Stimulated activated CD8-positive, alpha-beta memory T cell treated with anti-CD3 and anti-CD28 coated beads, Interleukin-15, amount 100 ng/mL, for 24 hours (primary cell): ENCODE results near the gene CEMP1.
"Not testable (repeated sequence)": the region's sequence is repeated elsewhere in the genome, so short reads cannot be mapped to it uniquely, and the experiment has no call there.

Experiments
- DNase-seq: peaks from one replicate; pipeline ENCODE4 v3.0.0-alpha.2; 2020; ENCODE audit warnings: low read depth

Gene CEMP1, protein sequence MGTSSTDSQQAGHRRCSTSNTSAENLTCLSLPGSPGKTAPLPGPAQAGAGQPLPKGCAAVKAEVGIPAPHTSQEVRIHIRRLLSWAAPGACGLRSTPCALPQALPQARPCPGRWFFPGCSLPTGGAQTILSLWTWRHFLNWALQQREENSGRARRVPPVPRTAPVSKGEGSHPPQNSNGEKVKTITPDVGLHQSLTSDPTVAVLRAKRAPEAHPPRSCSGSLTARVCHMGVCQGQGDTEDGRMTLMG

DNA sequence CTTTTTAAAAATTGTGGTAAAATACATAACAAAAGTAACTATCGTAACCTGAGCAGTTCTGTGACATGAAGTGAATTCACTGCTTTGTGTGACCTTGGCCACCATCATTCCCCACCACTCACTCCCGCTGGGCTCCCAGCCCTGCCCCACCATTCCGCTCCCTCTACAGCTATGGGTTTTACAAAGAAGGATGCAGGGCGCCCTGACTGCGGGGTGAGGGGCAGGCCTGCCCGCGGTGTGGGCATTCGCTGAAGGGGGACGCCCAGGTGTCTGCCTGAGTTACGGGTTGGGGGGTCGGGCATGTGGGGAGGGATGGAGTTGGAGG lies at the start of gene CEMP1:
TSS of gene CEMP1 (minus strand) at position 38 of the 325 bp plus-strand sequence. CDS start 335 bp downstream, outside the sequence.
- DNase-seq: no peak

DNA sequence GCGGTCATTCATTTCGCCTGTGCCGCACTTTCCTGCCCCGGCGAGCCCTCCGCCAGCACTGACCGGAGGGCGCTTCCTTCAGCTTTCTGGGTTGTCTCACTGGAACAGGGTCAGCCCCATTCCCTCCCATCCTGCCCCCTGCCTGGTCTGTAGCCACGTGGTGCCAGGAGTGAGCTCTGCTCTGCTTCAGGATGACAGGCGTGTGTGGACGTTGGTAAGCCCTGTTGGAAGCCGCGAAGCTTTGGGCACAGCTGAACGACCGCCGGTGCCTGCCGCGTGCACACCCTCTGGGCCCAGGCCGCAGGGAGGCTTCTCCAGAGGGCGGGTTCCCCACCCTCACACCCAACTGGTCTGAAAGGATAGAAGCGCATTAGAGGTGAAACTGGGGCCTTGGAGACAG lies 49.6 kb upstream of the CEMP1 start:
- DNase-seq: not testable (repeated sequence)

DNA sequence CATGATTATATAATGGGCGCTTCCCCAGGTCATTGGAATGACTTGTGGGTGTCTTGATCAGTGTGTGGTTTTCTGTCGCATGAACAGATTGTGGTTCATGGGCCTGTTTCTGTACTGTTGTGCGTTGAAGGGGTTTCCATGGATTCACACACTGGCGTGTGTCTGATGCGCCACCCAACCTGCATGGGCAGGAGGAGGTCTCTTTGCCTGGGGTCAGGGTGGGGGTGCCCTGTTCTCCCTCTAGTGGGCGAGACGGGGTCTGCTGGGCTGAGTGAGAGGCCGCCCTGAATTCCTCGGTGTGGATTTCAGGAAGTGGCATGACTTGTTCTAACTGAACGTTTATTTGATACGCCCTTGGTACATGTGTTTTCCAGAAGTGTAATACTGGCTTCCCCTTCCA lies 48.9 kb upstream of the CEMP1 start:
- not testable (repeated sequence) for DNase-seq

DNA sequence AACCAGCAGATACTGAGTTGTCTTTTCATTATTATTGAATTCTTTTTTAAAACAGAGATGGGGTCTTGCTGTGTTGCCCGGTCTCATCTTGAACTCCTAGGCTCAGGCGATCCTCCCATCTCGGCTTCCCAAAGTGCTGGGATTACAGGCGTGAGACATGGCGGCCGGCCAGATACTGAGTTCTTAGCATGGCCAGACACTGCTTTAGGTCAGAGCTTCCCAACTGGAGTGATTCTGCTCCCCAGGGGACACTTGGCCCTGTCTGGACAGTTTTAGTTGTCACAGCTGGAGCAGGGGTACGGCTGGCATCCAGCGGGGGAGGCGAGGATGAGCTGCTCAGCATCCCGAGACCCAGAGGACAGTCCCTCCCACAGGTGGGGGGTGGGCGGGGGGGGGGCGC lies 47.7 kb upstream of the CEMP1 start:
- DNase-seq: not testable (repeated sequence)

DNA sequence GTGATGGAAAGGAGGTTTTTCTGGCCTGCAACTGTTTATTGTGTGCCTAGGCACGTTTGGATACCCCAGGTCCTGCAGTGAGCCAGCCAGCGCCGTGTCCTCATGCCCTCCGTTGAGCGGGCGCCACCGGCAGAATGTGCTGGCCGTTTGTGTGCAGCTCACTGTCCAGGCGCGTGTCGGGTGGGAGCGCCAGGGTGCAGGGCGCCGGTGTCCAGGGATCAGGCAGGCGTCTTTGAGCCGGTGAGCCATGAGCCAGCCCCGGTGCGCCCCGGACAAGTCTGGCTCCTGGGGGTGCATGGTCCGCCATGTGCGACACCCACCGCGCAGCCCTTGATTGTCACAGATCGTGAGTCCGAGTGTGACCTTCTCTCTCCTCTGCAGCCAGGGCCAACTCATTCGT lies 45.8 kb upstream of the CEMP1 start:
- DNase-seq: not testable (repeated sequence)

DNA sequence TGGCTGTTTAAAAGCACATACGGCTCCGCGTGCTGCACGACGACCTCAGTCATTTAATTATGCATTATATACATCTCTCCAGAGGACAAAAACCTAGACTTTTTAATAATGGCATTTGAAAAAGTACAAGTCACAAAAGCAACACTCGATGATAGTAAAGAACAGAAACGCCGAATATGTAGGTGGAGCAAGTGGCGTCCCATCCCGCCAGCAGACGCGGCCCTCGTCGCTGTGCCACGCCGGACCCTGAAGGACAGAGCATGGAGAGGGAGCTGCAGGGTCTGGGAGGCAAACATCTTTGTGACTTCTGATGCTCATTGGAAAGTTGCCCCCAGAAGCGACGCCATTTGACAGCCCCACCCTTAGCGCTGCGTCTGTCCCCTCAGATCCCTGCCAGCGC lies 44.6 kb upstream of the CEMP1 start:
- not testable (repeated sequence) for DNase-seq

DNA sequence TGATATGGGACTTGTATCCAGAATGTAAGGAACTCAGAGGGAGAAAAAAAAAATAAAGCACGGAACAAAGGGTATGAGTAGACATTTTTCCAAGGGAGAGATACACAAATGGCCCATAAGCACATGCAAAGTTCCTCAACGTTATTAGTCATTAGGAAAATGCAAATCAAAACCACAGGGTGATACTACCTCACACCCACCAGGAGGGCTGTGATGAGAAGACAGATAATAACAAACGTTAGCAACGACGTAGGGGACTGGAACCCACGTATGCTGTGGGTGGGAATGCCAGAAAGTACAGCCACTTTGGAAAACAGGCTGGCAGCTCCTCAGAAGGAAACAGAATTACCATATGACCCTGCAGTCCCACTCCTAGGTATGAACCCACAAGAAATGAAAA lies 41.5 kb upstream of the CEMP1 start:
- not testable (repeated sequence) for DNase-seq

DNA sequence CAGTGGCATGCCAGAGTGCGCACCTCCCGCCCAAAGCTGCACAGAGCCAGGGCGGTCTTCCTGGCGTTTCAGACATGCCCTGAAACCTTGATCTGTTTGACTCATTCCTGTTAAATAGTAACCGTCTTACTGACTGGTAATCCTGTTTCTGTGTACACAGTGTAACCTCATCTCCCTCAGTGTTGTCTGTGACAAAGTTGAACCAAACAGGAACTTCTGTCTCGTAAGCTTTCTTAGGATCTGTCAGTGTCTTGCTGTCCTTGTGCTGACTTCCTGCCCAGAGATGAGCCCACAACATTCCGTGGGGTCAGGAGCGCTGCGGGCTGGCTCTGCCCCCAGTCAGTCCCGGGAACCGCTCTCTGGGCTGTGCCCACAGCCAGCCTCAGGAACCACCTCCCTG lies 37.4 kb upstream of the CEMP1 start:
- not testable (repeated sequence) for DNase-seq

DNA sequence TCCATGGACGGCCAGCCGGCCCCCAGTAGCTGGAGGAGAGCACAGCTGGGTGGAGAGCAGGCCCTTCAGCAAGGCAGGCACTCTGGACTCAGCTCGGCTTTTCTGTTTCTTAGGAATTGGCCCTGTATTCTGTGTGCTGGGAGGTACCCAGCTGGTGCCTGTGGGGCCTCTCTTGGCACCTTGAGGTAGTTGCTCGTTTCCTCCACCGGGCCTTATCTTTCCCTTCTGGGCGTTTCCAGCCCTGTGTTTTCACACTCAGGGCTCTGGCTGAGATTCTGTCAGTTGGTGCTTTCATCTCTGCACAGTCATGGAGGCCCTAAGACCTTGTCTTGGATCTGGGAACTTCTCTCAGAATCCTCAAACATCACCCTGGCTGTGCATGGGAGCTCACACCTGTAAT lies 36.3 kb upstream of the CEMP1 start:
- DNase-seq: not testable (repeated sequence)

DNA sequence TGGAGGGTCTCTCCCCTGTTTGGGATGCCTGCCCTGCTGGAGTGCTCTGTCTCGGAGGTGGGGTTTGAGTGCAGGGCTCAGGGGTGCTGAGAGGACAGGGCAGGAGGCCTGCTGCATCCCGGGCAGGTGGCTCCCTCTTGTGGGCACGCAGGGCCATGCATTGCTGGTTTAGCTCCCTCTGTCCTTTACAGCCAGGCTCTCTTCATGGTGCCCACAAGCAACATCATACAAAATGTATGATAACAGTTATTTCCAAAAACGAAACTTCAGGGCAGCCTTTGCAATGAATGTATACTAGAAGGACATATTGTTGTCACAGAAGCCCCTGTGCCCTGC lies 29.6 kb upstream of the CEMP1 start:
- not testable (repeated sequence) for DNase-seq

DNA sequence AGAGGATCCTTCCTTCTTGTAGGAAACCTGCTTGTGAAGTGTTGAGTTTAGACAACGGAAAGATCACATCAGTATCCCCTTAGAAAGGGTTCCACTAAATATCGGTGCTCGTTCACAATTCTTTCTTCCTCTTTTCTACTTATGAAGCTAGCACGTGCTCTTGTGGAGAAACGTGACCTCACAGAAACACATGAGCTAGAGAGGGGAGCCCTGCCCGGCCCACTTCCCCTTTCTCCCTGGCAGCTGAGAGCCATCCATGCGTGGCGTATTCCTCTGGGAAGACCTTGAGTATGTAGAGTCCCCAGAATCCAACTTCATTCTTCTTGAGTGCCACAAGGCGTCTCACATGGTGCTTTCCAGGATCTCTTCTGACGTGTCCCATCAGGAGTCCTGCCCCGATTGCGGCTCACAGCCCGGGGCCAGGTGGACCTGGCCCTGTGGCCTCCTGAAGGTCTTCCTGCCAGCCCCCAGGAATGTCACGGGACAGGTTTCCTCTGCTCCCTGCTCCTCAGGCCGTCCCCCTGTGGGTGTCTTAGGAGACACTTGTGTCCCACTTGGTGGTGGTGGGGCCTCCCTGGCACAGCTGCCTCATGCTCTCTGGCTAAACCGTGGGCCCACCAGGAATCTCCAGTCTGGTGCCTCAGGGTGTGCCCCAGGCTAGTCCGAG lies 29.1 kb upstream of the CEMP1 start:
- not testable (repeated sequence) for DNase-seq

DNA sequence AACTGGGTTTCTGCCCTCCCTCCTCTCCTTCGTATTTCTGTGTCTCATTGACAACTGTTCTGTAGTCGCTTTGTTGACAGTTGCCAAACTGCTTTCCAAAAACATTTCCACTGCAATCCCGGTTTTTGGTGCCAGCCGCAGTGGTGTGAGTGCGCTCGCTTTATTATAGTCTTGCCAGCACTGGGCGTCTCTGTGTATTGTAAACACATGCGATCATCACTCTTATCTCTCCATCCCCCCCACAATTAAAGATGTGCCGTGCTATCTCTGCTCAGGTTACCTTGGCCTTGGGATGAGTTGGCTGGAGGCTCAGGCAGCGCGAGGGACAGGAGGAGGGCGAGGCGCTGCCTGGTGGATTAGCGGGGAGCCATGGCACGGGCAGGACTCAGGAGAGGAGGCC lies 25.9 kb upstream of the CEMP1 start:
- DNase-seq: not testable (repeated sequence)

DNA sequence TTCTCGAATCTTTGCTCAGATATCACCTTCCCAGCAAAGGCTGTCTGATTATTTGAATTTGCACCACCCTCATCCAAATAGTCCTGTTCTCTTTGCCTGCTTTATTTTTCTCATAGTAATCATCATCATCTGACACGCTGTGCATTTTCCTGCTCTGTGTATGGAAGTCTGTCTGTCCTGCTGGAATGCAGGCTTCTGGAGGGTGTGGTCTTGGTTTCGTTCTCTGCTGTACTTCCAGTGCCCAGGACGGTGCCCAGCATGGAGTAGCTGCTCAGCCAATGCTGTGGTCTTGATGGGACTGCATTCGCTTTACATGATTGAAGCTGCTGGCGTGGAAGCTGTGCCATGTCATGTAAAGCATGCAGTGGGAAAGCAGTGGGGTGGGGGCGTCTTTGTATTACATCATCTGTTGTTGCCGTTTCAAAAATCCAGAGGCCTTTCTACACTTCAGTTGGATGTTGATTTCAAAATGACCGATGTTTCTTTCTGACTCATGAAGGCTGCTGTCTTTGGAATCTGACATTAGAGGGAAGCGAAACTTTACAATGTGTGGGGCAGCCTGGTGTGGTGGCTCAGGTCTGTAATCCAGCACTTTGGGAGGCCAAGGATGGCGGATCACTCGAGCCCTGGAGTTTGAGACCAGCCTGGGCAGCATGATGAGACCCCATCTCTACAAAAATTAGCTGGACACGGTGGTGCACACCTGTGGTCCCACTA lies 23.7 kb upstream of the CEMP1 start:
- DNase-seq: not testable (repeated sequence)

DNA sequence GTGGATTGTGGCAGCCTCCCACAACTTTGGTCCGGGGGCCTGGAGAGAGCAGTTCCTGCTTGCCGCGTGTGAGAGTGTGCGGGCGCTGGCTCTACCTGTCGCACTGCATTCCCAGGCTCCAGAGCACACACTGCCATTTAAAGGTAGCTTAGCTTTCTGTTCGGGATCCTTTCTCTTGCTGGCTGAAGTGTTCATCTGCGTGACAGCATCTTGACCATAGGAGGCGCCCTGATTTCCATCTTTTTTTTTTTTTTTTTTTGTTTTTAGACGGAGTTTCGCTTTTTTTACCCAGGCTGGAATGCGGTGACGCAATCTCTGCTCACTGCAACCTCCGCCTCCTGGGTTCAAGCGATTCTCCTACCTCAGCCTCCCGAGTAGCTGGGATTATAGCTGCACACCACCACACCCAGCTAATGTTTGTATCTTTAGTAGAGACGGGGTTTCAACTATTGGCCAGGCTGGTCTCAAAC lies 20.2 kb upstream of the CEMP1 start:
- DNase-seq: not testable (repeated sequence)

DNA sequence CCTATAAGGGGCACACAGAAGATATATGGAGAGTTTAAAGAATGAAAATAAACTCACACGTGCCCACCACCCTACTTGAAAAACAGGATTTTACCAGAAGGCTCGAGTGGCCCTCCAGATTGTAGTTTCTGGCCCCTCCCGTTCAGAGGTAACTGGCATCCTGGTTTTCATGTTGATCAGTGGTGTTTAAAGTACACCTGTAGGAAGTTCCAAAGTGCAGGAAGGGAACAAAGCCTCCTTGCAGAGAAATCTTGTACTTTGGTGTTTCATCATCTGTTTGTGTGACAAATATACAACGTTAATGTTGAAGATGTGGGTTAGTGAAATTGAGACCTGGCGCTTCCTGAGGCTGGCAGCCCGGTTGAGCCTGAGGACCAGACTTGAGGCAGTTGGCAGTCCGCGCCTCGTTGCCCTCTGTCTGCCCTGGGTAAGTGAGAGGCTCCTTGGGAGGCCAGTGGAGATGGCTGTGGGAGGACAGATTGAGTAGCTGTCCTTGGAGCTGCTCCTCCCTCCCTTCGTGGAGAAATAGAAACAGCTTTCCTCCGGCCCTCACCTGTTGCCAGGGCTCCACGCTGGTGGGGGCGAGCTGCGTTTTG lies 19.2 kb upstream of the CEMP1 start:
- not testable (repeated sequence) for DNase-seq

DNA sequence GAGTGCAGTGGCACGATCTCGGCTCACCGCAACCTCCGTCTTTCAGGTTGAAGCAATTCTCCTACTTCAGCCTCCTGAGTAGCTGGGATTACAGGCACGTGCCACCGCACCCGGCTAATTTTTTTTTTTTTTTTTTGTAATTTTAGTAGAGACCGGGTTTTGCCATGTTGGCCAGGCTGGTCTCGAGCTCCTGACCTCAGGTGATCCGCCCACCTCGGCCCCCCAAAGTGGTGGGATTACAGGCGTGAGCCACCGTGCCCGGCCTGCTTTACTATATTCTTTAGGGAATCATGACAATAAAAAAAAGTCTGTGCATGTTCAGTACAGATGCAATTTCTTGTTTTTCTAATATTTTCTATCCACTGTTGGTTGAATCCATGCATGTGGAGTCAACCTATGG lies 12.6 kb upstream of the CEMP1 start:
- not testable (repeated sequence) for DNase-seq

DNA sequence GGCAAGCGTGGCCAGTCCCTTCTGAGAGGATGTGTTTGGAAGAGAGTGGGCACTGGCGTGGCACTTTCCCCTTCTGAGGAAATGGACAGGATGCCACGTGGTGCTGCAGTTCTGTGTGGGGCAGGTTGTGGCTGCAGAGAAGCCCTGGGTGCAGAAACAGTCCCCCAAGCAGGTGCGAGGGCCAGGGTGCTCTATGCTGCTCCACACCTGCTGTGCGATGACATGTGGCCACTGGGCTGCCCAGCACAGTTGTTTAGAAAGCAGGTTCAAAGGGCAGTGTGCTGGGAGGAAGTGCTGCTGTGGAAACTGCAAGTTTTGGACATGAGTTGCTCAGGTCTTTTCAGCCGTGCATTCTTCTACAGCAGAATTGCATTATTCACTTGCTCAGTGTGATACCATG lies 10.2 kb upstream of the CEMP1 start:
- not testable (repeated sequence) for DNase-seq

DNA sequence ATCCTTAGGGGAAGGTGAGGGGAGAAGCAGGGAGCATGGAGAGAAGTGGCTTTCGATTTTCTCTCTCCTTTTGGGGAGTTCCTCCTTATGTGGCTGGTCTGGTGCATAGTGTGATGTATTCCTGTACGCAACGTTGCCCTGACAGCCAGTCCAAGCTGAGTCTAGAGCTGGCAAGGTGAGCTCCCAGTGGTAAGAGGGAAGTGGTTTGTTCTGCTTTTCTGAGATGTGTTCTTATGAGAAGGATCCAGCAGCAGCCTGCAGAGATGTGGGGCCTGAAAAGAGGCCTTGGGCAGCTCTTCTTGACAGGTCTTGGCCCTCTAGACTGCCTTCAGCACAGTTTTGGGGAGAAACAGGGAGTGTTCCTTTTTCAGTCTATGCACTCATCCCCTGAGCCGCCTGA lies 9.7 kb upstream of the CEMP1 start:
- not testable (repeated sequence) for DNase-seq

DNA sequence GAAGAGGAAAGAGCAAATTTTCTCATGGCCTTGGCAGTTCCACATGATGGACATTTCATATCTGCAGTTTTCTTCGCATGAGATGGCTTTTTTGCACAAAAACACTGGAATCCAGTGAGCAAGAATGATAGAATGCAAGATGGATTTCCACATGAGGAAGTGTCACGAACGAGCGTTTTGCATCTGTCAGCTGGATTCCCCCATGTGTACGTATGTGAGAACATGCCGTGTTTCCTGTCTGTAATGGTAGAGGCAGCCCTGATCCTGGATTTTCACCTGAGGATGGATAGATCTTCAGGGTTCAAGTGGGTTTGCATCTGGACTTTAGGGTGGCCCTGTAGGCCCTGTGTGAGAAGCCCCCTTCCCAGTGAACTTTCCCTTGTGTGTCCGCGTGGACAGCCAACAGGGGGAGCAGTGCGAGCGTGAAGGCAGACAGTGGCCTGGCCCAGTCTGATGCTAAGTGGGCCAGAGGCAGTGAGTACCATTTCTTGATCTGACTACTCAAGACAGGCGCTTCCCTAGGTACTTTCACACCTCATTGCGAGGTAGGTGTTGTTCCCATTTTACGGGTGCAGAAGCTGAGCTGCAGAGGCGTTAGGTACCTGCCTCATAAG lies 8.7 kb upstream of the CEMP1 start:
- not testable (repeated sequence) for DNase-seq

DNA sequence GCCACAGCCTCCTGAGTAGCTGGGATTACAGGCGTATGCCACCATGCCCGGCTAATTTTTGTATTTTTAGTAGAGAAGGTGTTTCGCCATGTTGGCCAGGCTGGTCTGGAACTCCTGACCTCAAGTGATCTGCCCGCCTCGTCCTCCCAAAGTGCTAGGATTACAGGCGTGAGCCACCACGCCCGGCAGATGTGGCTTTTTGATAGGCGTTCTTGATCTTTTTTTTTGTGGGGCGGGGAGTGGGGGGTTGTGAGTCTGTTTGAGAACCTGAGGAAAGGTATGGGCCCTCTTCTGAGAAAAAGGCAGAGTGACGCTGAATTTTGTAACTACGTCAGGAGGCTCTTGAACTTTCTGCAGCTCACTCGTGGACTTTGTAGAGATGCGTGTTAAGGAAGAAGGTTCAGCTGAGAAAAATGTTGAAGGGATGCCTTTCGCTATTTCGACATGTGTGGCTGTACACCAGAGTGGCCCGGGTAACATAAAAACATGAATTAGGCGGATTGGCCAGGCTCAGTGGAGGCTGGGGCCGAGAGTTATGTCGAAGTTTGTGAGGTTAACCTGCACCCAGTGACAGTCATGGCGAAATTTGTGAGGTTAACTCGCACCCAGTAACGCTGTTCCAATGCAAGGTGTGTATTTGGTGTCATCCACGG lies 8.1 kb upstream of the CEMP1 start:
- not testable (repeated sequence) for DNase-seq

DNA sequence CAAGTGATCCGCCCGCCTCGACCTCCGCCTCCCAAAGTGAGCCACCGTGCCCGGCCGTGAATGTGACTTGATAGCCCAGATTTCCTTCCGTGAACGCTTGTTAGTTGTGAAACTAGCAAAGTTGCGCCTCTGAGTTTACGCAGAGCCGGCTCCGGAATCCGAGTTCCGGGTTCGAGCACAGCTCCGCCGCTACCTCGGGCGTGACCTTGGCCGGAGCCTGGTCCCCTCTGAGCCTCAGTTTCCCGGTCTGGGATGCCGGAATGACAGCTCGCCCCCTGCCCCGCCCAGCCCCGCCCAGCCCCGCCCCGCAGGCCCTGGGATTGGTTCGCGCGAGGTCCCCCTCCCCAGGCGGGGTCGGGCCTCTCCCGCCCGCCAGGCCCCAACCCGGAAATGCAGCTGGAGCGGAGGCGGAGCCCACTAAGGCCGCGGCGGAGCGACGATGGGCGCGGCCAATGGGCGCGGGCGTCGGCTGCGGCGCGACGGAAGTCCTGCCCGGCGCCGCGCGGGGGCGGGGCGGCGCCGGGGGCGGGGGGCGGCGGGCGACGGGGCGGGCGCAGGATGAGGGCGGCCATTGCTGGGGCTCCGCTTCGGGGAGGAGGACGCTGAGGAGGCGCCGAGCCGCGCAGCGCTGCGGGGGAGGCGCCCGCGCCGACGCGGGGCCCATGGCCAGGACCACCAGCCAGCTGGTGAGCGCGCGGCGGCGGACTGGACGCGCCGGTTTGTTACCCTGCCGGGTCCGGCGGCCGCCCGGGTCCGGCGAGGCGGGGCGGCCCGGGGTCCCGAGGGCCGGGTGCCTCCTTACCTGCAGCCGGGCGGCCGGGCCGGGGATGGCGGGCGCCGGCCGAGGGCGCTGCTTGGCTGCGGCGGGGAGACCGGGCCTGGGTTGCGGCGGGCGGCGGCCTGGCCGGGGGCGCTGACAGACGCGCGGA lies 6.5 kb upstream of the CEMP1 start, which contains the start of gene PDPK1:
TSS of gene PDPK1 (plus strand) at position 571 of the 929 bp plus-strand sequence. CDS start at position 663, 92 bp downstream.
- peak; percentile 71 for DNase-seq
